OCI-M2 (cell line): ENCODE results near the gene LAX1.
"Not testable (repeated sequence)": the region's sequence is repeated elsewhere in the genome, so short reads cannot be mapped to it uniquely, and the experiment has no call there.

Source experiments
- DNase-seq: peaks from one replicate; lab custom pipeline; 2025; ENCODE audit not compliant: unreplicated experiment; lab: John Stamatoyannopoulos, UW

The LAX1 gene

GRCh38 chr1:203765029-203765837 lies at the start of gene LAX1:
Gene LAX1 (plus strand): TSS chr1:203765183. CDS start chr1:203765566, 383 bp downstream.
- DNase-seq, result no peak

- DNase-seq, result no peak
These were observed 47.9 kb upstream of the LAX1 start for GRCh38 chr1:203717120-203717519.

- no peak for DNase-seq
These were observed 44.7 kb upstream of the LAX1 start for GRCh38 chr1:203720242-203720641.

- no peak for DNase-seq
These were observed 42.1 kb upstream of the LAX1 start for GRCh38 chr1:203722909-203723308.

GRCh38 chr1:203726417-203726867 lies 38.5 kb upstream of the LAX1 start:
- DNase-seq, result no peak

GRCh38 chr1:203733009-203733863 lies 31.7 kb upstream of the LAX1 start:
- DNase-seq, result no peak

GRCh38 chr1:203742436-203742835 lies 22.5 kb upstream of the LAX1 start:
- DNase-seq, result no peak

GRCh38 chr1:203743091-203743571 lies 21.9 kb upstream of the LAX1 start:
- DNase-seq, result no peak

GRCh38 chr1:203744075-203744972 lies 20.7 kb upstream of the LAX1 start:
- DNase-seq, result no peak

GRCh38 chr1:203746281-203746680 lies 18.7 kb upstream of the LAX1 start:
- DNase-seq, result no peak

GRCh38 chr1:203751051-203751450 lies 13.9 kb upstream of the LAX1 start:
- DNase-seq, result no peak

GRCh38 chr1:203751618-203752361 lies 13.2 kb upstream of the LAX1 start:
- DNase-seq, result not testable (repeated sequence)

- no peak for DNase-seq
These were observed 10.5 kb upstream of the LAX1 start for GRCh38 chr1:203754455-203754864.

GRCh38 chr1:203756036-203756435 lies 8.9 kb upstream of the LAX1 start:
- DNase-seq, result no peak

GRCh38 chr1:203758749-203759148 lies 6.2 kb upstream of the LAX1 start:
- not testable (repeated sequence) for DNase-seq

GRCh38 chr1:203760506-203760905 lies 4.5 kb upstream of the LAX1 start:
- no peak for DNase-seq

GRCh38 chr1:203761958-203762357 lies 3.0 kb upstream of the LAX1 start:
- not testable (repeated sequence) for DNase-seq

GRCh38 chr1:203763505-203763904 lies 1.5 kb upstream of the LAX1 start:
- DNase-seq, result no peak

GRCh38 chr1:203764105-203765028 lies 616 bp upstream of the LAX1 start:
- DNase-seq, result no peak
